Neutrophil (primary cell): ENCODE results near the gene LYRM2.

Experiments
- H3K27ac ChIP-seq: fragments of 200-600 bp; sonication (generic); 2 replicates; pipeline ENCODE4 v1.5.1; 2016; ENCODE audit warnings: mild to moderate bottlenecking, moderate library complexity
- H3K27me3 ChIP-seq: fragments of 200-600 bp; sonication (generic); 2 replicates; pipeline ENCODE4 v1.6.0; 2016; ENCODE audit warnings: mild to moderate bottlenecking
- H3K36me3 ChIP-seq: fragments of 200-600 bp; sonication (generic); 2 replicates; pipeline ENCODE4 v1.5.1; 2017
- H3K4me1 ChIP-seq, 2 experiments: fragments of 200-600 bp in 1 of 2; sonication (generic) in 1 of 2; 1 replicate in 1 of 2; 2 replicates in 1 of 2; pipeline versions ENCODE4 v1.5.1 to v1.6.1; 2013 to 2016; ENCODE audit warnings: low read depth in 1 of 2, low read length in 1 of 2, mild to moderate bottlenecking in 1 of 2, moderate library complexity in 1 of 2; ENCODE audit not compliant: control insufficient read depth in 1 of 2, insufficient read depth in 1 of 2
- H3K4me3 ChIP-seq, 2 experiments: fragments of 200-600 bp in 1 of 2; sonication (generic) in 1 of 2; 1 replicate in 1 of 2; 2 replicates in 1 of 2; pipeline ENCODE4 v1.5.1; 2013 to 2016; ENCODE audit warnings: low read depth in 1 of 2, low read length in 1 of 2, mild to moderate bottlenecking in 1 of 2, moderate library complexity in 1 of 2
- H3K9me3 ChIP-seq: fragments of 200-600 bp; sonication (generic); 2 replicates; pipeline ENCODE4 v1.5.1; 2016
- TF ChIP-seq, protein P1 (sequence below): fragments of 200-600 bp; sonication (generic); IDR thresholded peaks from 2 replicates; pipeline ENCODE4 v1.5.1; 2016; ENCODE audit warnings: antibody characterized with exemption

Gene LYRM2

DNA sequence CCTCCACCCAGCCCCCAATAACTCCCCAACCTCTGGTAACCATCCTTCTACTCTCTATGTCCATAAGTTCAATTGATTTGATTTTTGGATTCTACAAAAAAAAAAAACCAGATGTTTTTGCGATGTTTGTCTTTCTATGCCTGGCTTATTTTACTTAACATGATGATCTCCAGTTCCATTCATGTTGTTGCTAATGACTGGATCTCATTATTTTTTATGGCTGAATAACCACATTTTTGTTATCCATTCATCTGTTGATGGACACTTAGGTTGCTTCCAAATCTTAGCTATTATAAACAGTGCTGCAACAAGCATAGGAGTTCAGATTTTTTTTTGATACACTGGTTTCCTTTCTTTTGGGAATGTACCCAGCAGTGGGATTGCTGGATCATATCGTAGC, 98.8 kb downstream of the LYRM2 start:
- Histone ChIP-seq H3K36me3 (no peaks in the 10 kb centered on the region), H3K9me3 (no peaks in the 10 kb centered on the region), H3K27ac (no peak overlapping the region), H3K4me1 (no peaks in the 10 kb centered on the region), H3K4me3 (no peak overlapping the region), H3K27me3 (no peaks in the 10 kb centered on the region)
- TF ChIP-seq, protein P1, sequence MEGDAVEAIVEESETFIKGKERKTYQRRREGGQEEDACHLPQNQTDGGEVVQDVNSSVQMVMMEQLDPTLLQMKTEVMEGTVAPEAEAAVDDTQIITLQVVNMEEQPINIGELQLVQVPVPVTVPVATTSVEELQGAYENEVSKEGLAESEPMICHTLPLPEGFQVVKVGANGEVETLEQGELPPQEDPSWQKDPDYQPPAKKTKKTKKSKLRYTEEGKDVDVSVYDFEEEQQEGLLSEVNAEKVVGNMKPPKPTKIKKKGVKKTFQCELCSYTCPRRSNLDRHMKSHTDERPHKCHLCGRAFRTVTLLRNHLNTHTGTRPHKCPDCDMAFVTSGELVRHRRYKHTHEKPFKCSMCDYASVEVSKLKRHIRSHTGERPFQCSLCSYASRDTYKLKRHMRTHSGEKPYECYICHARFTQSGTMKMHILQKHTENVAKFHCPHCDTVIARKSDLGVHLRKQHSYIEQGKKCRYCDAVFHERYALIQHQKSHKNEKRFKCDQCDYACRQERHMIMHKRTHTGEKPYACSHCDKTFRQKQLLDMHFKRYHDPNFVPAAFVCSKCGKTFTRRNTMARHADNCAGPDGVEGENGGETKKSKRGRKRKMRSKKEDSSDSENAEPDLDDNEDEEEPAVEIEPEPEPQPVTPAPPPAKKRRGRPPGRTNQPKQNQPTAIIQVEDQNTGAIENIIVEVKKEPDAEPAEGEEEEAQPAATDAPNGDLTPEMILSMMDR: no peak

DNA sequence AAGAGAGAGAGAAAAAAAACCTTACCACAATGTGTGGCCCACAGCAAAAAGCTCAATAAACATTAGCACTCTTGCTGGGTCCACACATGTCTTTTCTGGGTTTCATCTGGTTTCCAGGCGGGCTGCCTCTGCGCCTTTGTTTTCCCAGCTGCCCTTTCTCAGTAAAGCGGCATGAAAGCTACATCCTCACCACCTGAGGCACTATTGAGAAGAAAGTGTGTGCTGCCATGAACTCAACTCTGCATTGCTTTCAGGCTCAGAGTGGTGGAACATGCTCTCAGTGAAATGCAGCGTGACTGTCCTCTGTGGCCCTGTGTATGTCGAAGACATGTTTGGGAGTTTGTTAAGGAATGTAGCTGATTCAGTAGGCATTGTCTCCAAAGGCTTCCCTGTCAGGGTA, 102.3 kb downstream of the LYRM2 start:
- H3K27ac ChIP-seq: no peak overlapping the region
- no peaks in the 10 kb centered on the region for H3K27me3 ChIP-seq
- no peaks in the 10 kb centered on the region for H3K9me3 ChIP-seq
- no peaks in the 10 kb centered on the region for H3K4me1 ChIP-seq
- no peaks in the 10 kb centered on the region for H3K36me3 ChIP-seq
- TF ChIP-seq, protein P1: no peak
- H3K4me3 ChIP-seq: no peak overlapping the region

DNA sequence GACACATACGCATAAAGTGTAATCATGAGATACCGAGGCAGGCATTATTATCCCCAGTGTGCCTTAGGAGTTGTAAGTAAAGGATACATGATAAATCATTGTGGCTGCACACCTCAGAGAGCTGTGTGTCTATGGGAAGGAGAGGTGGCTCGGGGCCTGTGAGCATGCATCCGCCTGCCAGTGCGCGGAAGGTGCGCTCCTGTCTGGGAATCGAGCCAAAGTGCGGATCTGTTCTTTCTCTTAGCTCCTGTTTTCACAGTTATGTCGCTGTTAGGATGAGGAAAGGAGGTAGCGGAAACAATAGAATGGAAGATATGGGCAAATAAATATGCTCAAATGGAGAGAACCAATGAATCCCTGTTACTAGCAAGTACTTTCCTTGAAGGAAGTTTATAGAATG, 107.6 kb downstream of the LYRM2 start:
- TF ChIP-seq, protein P1: no peak

DNA sequence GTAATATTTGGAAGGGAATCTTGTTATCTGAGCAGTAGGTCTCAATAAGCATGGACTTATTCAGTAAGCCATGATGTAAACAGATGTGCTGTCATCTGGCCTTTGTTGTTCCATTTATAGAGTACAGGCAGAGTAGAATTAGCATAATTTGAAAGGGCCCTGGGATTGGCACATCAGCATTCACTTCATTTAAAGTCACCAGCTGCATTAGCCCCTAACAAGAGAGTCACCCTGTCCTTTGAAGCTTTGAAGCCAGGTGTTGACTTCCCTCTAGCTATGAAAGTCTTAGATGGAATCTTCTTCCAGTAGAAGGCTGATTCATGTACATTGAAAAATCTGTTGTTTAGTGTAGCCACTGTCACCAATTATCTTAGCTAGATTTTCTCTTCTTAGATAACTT, 109.7 kb downstream of the LYRM2 start:
- Histone ChIP-seq H3K9me3 (no peaks in the 10 kb centered on the region), H3K36me3 (no peaks in the 10 kb centered on the region), H3K27me3 (no peaks in the 10 kb centered on the region), H3K27ac (no peak overlapping the region), H3K4me3 (no peak overlapping the region), H3K4me1 (no peaks in the 10 kb centered on the region)
- TF ChIP-seq, protein P1: no peak

More for the DNA sequence above, 107.6 kb downstream of the LYRM2 start:
- Histone ChIP-seq H3K4me3 (no peak overlapping the region), H3K27me3 (no peaks in the 10 kb centered on the region), H3K36me3 (no peaks in the 10 kb centered on the region), H3K9me3 (no peaks in the 10 kb centered on the region), H3K27ac (no peak overlapping the region), H3K4me1 (no peaks in the 10 kb centered on the region)

DNA sequence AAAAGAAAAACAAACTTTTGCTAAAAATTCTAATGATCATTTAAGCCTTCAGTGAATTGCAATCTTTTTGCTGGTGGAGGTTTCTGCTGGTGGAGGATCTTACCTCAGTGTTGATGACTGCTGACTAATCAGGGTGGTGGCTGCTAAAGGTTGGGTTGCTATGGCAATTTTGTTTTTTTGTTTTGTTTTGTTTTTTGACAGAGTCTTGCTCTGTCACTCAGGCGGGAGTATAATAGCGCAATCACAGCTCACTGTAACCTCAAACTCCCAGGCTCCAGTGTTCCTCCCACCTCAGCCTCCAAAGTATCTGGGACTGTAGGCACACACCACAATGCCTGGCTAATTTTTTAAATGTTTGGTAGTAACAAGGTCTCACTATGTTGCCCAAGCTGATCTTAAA, 110.9 kb downstream of the LYRM2 start:
- no peak overlapping the region for H3K27ac ChIP-seq
- no peaks in the 10 kb centered on the region for H3K27me3 ChIP-seq
- TF ChIP-seq, protein P1: no peak
- no peaks in the 10 kb centered on the region for H3K9me3 ChIP-seq
- no peaks in the 10 kb centered on the region for H3K36me3 ChIP-seq
- no peak overlapping the region for H3K4me3 ChIP-seq
- no peaks in the 10 kb centered on the region for H3K4me1 ChIP-seq

DNA sequence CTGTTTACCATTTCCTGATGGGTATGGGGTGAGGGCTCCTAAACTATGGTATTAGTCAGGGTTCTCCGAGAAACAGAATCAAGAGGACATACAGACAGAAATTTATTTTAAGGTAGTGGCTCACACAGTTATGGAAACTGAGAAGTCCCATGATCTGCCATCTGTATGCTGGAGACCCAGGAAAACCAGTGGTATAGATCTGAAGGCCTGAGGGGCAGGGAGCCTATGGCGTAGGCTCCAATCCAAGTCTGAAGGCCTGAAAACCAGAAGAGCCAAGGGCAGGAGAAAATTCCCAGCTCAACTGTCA, 112.0 kb downstream of the LYRM2 start:
- Histone ChIP-seq H3K4me3 (no peak overlapping the region), H3K9me3 (no peaks in the 10 kb centered on the region), H3K27ac (no peak overlapping the region), H3K36me3 (no peaks in the 10 kb centered on the region), H3K27me3 (no peaks in the 10 kb centered on the region), H3K4me1 (no peaks in the 10 kb centered on the region)
- TF ChIP-seq, protein P1: no peak
